ENCODE results near the gene SCAMP4.
A peak's percentile ranks its signal among the peaks of the same experiment; 100 is the strongest.

SCAMP4 gene

DNA sequence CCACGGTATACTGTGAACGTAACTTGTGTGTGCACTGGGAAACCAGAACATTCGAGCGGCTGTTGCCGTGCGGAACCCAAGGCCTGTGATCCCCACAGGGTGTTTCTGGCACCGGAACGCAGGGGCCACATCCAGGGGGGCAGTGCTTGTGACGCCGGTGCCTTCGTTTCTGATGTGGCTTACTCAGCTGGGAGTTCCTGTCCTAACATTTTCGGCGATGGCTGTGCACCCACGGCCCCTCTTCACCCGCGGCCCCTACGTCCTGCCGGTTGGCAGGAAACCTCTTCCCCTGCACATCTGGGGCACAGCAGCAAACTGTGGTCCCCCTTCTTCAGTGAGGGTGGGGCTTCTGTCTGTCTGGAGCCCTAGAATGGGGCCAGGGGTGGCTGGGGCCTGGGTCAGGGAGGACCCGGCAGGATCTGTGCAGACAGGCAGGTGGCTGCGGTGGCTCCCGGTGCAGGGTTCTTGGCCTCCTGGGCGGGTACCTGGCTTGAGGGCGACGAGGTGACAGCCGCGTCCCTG is 61.9 kb downstream of the SCAMP4 start:
- no peak overlapping the region for H3K27ac ChIP-seq (ENCODE audit: extremely low read depth, low read depth, low read length)
- CTCF ChIA-PET, result no interaction called here
- POLR2A ChIA-PET, result no interaction called here
- no peaks in the 10 kb centered on the region for H3K9me3 ChIP-seq (ENCODE audit: control insufficient read depth, insufficient read depth, low read depth, low read length)
- no peaks in the 10 kb centered on the region for H3K4me1 ChIP-seq (ENCODE audit: control insufficient read depth, insufficient read depth, low read length)
- H3K36me3 ChIP-seq (ENCODE audit: control insufficient read depth in 2 of 2, insufficient read depth in 1 of 2, low read length in 2 of 2), result peaks cover 0 to 33% of the 10 kb centered on the region in 2 experiments; a peak in 2 of 3 replicates
- no peak overlapping the region for H3K4me3 ChIP-seq (ENCODE audit: low read depth, low read length)
- TF ChIP-seq, protein P1, sequence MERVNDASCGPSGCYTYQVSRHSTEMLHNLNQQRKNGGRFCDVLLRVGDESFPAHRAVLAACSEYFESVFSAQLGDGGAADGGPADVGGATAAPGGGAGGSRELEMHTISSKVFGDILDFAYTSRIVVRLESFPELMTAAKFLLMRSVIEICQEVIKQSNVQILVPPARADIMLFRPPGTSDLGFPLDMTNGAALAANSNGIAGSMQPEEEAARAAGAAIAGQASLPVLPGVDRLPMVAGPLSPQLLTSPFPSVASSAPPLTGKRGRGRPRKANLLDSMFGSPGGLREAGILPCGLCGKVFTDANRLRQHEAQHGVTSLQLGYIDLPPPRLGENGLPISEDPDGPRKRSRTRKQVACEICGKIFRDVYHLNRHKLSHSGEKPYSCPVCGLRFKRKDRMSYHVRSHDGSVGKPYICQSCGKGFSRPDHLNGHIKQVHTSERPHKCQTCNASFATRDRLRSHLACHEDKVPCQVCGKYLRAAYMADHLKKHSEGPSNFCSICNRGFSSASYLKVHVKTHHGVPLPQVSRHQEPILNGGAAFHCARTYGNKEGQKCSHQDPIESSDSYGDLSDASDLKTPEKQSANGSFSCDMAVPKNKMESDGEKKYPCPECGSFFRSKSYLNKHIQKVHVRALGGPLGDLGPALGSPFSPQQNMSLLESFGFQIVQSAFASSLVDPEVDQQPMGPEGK (tag by site-specific recombination; IDR thresholded peaks at IDR 0.05), result no peak
- TF ChIP-seq ZNF600 (tag by site-specific recombination; IDR thresholded peaks at IDR 0.05), result 0 out of 2 replicates have a peak, but pooled peaks have one; percentile 43

DNA sequence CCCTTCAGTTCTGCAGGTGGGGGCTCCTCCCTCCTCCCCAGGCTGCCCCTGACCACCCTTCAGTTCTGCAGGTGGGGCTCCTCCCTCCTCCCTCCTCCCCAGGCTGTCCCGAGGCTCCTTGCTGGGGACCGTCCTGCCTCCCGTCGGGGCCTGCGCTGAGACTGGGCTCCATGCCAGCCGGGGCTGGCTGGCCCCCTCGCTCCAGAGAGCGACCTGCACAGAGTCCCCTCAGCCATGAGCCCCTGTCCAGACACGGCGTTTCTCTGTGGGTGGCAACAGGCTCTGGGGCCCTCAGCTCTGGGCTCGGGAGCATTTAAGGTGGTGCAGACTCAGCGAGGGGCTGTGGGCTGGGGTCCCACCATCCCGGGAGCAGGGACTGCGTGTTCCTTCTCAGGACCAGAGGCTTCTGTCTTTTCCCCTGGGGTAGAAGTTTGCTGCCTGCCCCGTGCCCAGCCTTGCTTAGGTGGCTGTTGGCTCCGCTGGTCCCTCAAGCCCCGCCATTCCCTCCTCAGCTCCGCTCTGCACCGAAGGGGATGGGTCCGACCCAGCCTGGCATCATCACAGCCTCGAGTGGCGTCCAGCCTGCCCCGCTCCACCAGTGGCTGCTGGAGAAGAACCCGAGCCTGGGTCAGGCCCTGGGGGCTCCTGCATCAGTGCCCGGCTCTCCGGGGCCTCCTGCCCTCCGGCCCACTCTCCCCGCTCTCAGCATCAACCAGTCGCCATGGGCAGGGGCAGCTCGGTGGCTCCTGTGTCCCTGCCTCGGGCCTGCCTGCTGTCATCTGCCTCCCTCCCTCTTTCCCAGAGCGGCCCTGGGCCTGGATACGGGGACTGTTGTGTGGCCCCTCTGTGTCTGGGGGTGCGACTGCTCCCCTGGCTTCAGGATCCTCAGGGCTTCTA is 63.3 kb downstream of the SCAMP4 start:
- H3K9me3 ChIP-seq (ENCODE audit: control insufficient read depth, insufficient read depth, low read depth, low read length), result no peaks in the 10 kb centered on the region
- CTCF ChIA-PET, result interaction anchor here (0.5 kb wide), 1 partner anchor 92 kb away, joined by 3 read pairs; no protein-coding TSS in a partner anchor
- no peak overlapping the region for H3K4me3 ChIP-seq (ENCODE audit: low read depth, low read length)
- H3K36me3 ChIP-seq (ENCODE audit: control insufficient read depth in 2 of 2, insufficient read depth in 1 of 2, low read length in 2 of 2), result peaks cover 0 to 29% of the 10 kb centered on the region in 2 experiments; a peak in 2 of 3 replicates
- TF ChIP-seq ZNF404 (tag by site-specific recombination; IDR thresholded peaks at IDR 0.05), result no peak
- TF ChIP-seq ZIC2 (tag by site-specific recombination; IDR thresholded peaks at IDR 0.05), result peak; percentile 94
- TF ChIP-seq, protein P2, sequence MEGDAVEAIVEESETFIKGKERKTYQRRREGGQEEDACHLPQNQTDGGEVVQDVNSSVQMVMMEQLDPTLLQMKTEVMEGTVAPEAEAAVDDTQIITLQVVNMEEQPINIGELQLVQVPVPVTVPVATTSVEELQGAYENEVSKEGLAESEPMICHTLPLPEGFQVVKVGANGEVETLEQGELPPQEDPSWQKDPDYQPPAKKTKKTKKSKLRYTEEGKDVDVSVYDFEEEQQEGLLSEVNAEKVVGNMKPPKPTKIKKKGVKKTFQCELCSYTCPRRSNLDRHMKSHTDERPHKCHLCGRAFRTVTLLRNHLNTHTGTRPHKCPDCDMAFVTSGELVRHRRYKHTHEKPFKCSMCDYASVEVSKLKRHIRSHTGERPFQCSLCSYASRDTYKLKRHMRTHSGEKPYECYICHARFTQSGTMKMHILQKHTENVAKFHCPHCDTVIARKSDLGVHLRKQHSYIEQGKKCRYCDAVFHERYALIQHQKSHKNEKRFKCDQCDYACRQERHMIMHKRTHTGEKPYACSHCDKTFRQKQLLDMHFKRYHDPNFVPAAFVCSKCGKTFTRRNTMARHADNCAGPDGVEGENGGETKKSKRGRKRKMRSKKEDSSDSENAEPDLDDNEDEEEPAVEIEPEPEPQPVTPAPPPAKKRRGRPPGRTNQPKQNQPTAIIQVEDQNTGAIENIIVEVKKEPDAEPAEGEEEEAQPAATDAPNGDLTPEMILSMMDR (tag by site-specific recombination; IDR thresholded peaks at IDR 0.05), result no peak
- no peak for TF ChIP-seq ZNF670 (tag by site-specific recombination; IDR thresholded peaks at IDR 0.05; ENCODE audit: low read depth)
- TF ChIP-seq SP7 (tag by site-specific recombination; IDR thresholded peaks at IDR 0.05), result no peak
- TF ChIP-seq GLIS1 (tag by site-specific recombination; IDR thresholded peaks at IDR 0.05), result peak; percentile 24; the same call in 1 of the 2 replicates
- TF ChIP-seq ZNF596 (tag by site-specific recombination; IDR thresholded peaks at IDR 0.05), result no peak
- TF ChIP-seq ZNF274 (IDR thresholded peaks at IDR 0.05; ENCODE audit: low read length), result no peak
- TF ChIP-seq ZNF274 (tag by site-specific recombination; IDR thresholded peaks at IDR 0.05; ENCODE audit: borderline replicate concordance), result no peak
- no peak for TF ChIP-seq ZNF837 (tag by site-specific recombination; IDR thresholded peaks at IDR 0.05)
- no peak for TF ChIP-seq KLF7 (tag by site-specific recombination; IDR thresholded peaks at IDR 0.05; ENCODE audit: borderline replicate concordance)
- no peak for TF ChIP-seq ZNF211 (tag by site-specific recombination; IDR thresholded peaks at IDR 0.05; ENCODE audit: low read depth)
- 0 out of 2 replicates have a peak, but pooled peaks have one; percentile 14 for TF ChIP-seq ZNF449 (tag by site-specific recombination; IDR thresholded peaks at IDR 0.05)
- TF ChIP-seq ZNF600 (tag by site-specific recombination; IDR thresholded peaks at IDR 0.05), result peak; percentile 92
- no peak for TF ChIP-seq ZNF366 (tag by site-specific recombination; conservative IDR thresholded peaks at IDR 0.05)
- TF ChIP-seq KLF10 (tag by site-specific recombination; IDR thresholded peaks at IDR 0.05), result no peak
- no peak for TF ChIP-seq ZNF777 (tag by site-specific recombination; IDR thresholded peaks at IDR 0.05; ENCODE audit: borderline replicate concordance)
- TF ChIP-seq, protein P3, sequence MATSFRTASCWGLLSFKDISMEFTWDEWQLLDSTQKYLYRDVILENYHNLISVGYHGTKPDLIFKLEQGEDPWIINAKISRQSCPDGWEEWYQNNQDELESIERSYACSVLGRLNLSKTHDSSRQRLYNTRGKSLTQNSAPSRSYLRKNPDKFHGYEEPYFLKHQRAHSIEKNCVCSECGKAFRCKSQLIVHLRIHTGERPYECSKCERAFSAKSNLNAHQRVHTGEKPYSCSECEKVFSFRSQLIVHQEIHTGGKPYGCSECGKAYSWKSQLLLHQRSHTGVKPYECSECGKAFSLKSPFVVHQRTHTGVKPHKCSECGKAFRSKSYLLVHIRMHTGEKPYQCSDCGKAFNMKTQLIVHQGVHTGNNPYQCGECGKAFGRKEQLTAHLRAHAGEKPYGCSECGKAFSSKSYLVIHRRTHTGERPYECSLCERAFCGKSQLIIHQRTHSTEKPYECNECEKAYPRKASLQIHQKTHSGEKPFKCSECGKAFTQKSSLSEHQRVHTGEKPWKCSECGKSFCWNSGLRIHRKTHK (tag by site-specific recombination; IDR thresholded peaks at IDR 0.05), result no peak
- TF ChIP-seq ZNF791 (tag by site-specific recombination; IDR thresholded peaks at IDR 0.05), result no peak
- TF ChIP-seq ZNF48 (tag by site-specific recombination; IDR thresholded peaks at IDR 0.05), result no peak
- TF ChIP-seq ZFP37 (tag by site-specific recombination; IDR thresholded peaks at IDR 0.05), result no peak
- TF ChIP-seq ZNF146 (tag by site-specific recombination; IDR thresholded peaks at IDR 0.05), result no peak
- TF ChIP-seq, protein P4, sequence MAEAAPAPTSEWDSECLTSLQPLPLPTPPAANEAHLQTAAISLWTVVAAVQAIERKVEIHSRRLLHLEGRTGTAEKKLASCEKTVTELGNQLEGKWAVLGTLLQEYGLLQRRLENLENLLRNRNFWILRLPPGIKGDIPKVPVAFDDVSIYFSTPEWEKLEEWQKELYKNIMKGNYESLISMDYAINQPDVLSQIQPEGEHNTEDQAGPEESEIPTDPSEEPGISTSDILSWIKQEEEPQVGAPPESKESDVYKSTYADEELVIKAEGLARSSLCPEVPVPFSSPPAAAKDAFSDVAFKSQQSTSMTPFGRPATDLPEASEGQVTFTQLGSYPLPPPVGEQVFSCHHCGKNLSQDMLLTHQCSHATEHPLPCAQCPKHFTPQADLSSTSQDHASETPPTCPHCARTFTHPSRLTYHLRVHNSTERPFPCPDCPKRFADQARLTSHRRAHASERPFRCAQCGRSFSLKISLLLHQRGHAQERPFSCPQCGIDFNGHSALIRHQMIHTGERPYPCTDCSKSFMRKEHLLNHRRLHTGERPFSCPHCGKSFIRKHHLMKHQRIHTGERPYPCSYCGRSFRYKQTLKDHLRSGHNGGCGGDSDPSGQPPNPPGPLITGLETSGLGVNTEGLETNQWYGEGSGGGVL (tag by site-specific recombination; IDR thresholded peaks at IDR 0.05), result no peak
- H3K27ac ChIP-seq (ENCODE audit: extremely low read depth, low read depth, low read length), result peak overlapping the region; percentile 41; the same call in 1 of the 2 replicates
- no peaks in the 10 kb centered on the region for H3K4me1 ChIP-seq (ENCODE audit: control insufficient read depth, insufficient read depth, low read length)
- POLR2A ChIA-PET, result interaction anchor here (0.6 kb wide), 1 partner anchor 45 kb away, joined by 4 read pairs; no protein-coding TSS in a partner anchor

All from HEK293 (cell line).